ENCODE data around the gene CRELD2. TPM values are rescaled to one million over a fixed set of nuclear protein-coding genes. Genes with fewer than 3 reads are reported as not detected.

Gene CRELD2
- total and polyA plus RNA-seq, 2 of the 8 experiments (the other 6 are each of a cell fraction or from before 2014, with no cell fraction given) = 24.5 to 36.6 TPM

GRCh38 chr22:49879871-49880270, 38.6 kb upstream of the CRELD2 start (continued):
- no peak for TF ChIP-seq CHD7 (IDR thresholded peaks at IDR 0.05; ENCODE audit: insufficient replicate concordance, low read length)
- no peak for TF ChIP-seq SUZ12 (IDR thresholded peaks at IDR 0.05; ENCODE audit: low read length)
- no peak for TF ChIP-seq PHF8 (conservative IDR thresholded peaks at IDR 0.05; ENCODE audit: low read depth, low read length)
- no peak for TF ChIP-seq RNF2 (IDR thresholded peaks at IDR 0.05; ENCODE audit: borderline replicate concordance, low read depth, low read length, missing control alignments, poor library complexity, severe bottlenecking)
- no peak for TF ChIP-seq RAD21 (IDR thresholded peaks at IDR 0.05 in 1 of 2, conservative IDR thresholded peaks at IDR 0.05 in 1 of 2; ENCODE audit: low read depth in 2 of 2, low read length in 2 of 2)
- TF ChIP-seq YY1 (IDR thresholded peaks at IDR 0.05; ENCODE audit: low read depth, low read length) = no peak
- TF ChIP-seq JUN (IDR thresholded peaks at IDR 0.05; ENCODE audit: low read depth, low read length) = no peak
- no peak for TF ChIP-seq CHD2 (IDR thresholded peaks at IDR 0.05; ENCODE audit: low read length)
